Stimulated activated memory B cell treated with anti-CD40 and anti-IgM and Interleukin-4, amounts not matched to agents 10 μg/mL and 1 μg/mL and 100 μg/mL, for 72 hours (primary cell): ENCODE results near the gene CAMK2A.

Source experiments
- ATAC-seq: fragments of 150-1000 bp; cut with Tn5 transposase; 2 replicates; pipeline ENCODE4 v1.10.0; 2021
- H3K27ac Mint-ChIP-seq: one replicate; pipeline ENCODE4 v1.8.0; 2022; ENCODE audit warnings: mild to moderate bottlenecking, mixed read lengths
- H3K27me3 Mint-ChIP-seq: one replicate; pipeline ENCODE4 v1.8.0; 2022; ENCODE audit warnings: mixed read lengths
- H3K36me3 Mint-ChIP-seq: one replicate; pipeline ENCODE4 v1.8.0; 2022; ENCODE audit warnings: mixed read lengths
- H3K4me1 Mint-ChIP-seq: one replicate; pipeline ENCODE4 v1.8.0; 2022; ENCODE audit warnings: mixed read lengths
- H3K4me3 Mint-ChIP-seq: one replicate; pipeline ENCODE4 v1.8.0; 2022; ENCODE audit warnings: mild to moderate bottlenecking, moderate library complexity, mixed read lengths
- H3K9me3 Mint-ChIP-seq: one replicate; pipeline ENCODE4 v1.8.0; 2022; ENCODE audit warnings: mixed read lengths

CAMK2A gene

DNA sequence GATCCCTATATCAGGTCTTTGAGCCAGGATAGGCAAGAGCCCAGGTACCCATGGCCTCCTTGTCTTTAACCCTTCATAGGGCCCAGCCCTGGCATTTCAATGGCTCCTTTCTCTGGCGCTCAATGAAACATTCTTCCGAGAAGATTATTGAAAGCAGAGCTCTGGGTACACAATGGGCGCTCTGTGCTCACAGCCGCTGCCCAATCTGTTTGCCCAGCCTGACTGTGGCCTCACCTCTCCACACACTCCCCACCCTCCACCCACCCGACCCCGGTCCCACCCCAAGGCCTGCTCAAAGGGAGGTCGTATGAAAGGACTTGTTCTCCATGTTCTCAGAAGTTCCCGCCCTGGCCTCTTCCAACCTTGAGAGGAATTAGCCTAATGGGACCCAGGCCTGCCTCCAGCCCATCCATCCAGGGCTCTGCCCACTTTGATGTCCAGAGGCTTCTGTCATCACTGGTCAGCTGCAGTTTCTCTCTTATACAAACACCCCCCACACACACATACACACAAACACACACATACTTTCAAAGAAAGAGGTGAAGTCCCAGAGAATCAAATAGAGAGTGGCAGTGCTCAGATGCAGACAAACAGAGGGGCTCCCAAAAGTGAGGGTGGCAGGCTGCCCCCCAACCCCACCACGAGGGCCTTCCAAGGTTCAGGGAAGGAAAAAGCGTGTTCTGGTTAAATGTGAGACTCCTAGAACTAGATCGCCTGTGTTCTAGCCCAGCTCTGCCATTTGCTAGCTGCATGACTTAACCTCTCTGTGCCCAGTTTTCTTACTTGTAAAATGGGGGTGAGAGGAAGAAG is 18.2 kb upstream of the CAMK2A start:
- H3K27me3 Mint-ChIP-seq: peaks cover 33% of the 10 kb centered on the region
- no peak overlapping the region for H3K27ac Mint-ChIP-seq
- H3K9me3 Mint-ChIP-seq: no peaks in the 10 kb centered on the region
- ATAC-seq: no peak
- no peaks in the 10 kb centered on the region for H3K36me3 Mint-ChIP-seq
- H3K4me1 Mint-ChIP-seq: no peaks in the 10 kb centered on the region
- H3K4me3 Mint-ChIP-seq: no peak overlapping the region

DNA sequence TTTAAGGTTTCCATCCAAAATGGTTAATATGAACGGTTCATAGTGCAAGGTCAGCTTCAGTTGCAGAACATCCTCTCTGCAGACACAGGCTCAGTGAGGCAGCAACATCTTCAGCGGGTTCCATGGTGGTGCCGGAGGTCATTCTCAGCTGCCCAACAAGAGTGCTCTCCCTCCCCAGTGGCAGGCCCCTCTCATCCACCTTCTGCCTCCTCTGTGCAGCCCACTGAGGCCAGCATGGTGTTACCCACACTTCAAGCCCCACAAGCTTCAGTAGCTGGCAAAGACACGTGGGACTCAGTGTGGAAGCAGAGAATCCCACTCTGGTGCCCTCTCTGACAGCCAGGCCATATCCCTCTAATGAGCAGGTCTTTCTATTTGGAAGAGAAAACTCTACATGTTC is 17.2 kb upstream of the CAMK2A start:
- no peak overlapping the region for H3K27ac Mint-ChIP-seq
- H3K4me3 Mint-ChIP-seq: no peak overlapping the region
- no peaks in the 10 kb centered on the region for H3K4me1 Mint-ChIP-seq
- H3K9me3 Mint-ChIP-seq: no peaks in the 10 kb centered on the region
- H3K27me3 Mint-ChIP-seq: peaks cover 38% of the 10 kb centered on the region
- ATAC-seq: no peak
- no peaks in the 10 kb centered on the region for H3K36me3 Mint-ChIP-seq

DNA sequence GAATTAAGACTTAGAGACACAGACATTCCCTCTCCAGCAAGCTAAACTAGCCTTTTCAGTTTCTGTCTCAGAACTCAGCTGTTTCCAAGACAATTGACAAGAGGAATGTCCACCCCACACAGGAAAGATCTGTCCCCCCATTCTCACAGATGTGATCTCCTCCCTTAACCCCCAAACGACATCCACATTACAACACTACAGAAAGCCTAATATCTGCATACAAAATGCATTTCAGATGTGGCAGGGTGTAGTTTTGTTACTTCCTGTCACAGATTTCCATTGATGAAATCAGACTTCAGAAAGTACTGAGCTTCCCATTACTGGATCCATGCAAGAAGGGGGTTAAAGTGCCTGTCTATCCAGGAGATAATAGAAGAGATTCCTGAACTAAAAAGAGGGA is 16.0 kb upstream of the CAMK2A start:
- H3K4me1 Mint-ChIP-seq: no peaks in the 10 kb centered on the region

DNA sequence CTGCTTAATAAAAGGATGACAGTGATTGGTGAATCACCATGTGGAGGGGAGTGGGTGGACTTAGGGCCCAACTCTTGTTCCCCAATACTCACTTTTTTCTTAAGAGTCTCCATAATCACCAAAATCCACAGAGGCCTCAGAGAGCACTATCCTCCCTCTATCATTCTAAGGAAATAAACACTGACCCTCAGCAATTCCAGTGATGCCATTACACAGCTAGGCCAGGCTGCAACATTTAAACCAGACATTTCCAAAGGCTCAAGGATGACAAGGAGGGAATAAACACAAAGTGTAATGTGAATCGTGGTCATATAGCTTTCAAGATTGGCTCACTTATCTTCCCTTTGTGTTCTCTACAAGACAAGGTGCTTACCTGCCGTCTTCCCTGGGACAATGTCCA is 15.5 kb upstream of the CAMK2A start:
- no peak overlapping the region for H3K4me3 Mint-ChIP-seq
- H3K9me3 Mint-ChIP-seq: no peaks in the 10 kb centered on the region
- H3K36me3 Mint-ChIP-seq: no peaks in the 10 kb centered on the region
- no peak overlapping the region for H3K27ac Mint-ChIP-seq
- ATAC-seq: no peak
- no peaks in the 10 kb centered on the region for H3K4me1 Mint-ChIP-seq
- peaks cover 47% of the 10 kb centered on the region for H3K27me3 Mint-ChIP-seq

More for the DNA sequence above, 16.0 kb upstream of the CAMK2A start:
- no peaks in the 10 kb centered on the region for H3K9me3 Mint-ChIP-seq
- no peak overlapping the region for H3K4me3 Mint-ChIP-seq
- no peak overlapping the region for H3K27ac Mint-ChIP-seq
- no peak for ATAC-seq
- H3K27me3 Mint-ChIP-seq: peaks cover 42% of the 10 kb centered on the region
- H3K36me3 Mint-ChIP-seq: no peaks in the 10 kb centered on the region

DNA sequence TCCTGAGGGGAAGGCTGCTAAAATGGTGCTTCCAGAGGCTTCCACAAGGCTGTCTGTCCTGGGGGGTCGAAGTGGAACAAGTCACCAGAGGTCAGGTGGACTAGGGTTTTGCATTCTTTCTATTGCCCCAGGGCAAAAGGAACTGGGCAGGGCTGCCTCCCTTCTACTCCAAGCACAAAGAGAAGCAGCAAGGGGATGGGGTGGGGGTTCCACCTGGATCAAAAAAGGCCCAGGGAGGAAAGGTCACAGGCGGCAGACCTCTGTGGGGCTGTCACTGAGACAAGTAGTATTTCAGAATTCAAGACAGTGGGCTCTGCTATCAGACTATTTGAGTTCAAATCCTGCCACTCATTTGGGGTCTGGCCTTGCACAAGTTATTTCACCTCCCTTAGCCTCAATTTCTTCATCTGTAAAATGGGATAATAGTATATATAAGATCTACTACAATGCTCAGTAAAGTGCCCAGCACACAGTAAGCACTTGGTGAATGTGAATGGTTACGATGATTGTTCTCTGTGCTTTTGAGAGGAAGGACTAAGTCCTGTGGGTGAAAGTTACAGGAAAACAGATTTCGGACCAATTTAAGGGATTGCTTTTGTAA is 15.0 kb upstream of the CAMK2A start:
- Mint-ChIP-seq H3K4me1 (no peaks in the 10 kb centered on the region), H3K9me3 (no peaks in the 10 kb centered on the region), H3K4me3 (no peak overlapping the region), H3K36me3 (no peaks in the 10 kb centered on the region), H3K27ac (no peak overlapping the region), H3K27me3 (peaks cover 52% of the 10 kb centered on the region)
- ATAC-seq: no peak

DNA sequence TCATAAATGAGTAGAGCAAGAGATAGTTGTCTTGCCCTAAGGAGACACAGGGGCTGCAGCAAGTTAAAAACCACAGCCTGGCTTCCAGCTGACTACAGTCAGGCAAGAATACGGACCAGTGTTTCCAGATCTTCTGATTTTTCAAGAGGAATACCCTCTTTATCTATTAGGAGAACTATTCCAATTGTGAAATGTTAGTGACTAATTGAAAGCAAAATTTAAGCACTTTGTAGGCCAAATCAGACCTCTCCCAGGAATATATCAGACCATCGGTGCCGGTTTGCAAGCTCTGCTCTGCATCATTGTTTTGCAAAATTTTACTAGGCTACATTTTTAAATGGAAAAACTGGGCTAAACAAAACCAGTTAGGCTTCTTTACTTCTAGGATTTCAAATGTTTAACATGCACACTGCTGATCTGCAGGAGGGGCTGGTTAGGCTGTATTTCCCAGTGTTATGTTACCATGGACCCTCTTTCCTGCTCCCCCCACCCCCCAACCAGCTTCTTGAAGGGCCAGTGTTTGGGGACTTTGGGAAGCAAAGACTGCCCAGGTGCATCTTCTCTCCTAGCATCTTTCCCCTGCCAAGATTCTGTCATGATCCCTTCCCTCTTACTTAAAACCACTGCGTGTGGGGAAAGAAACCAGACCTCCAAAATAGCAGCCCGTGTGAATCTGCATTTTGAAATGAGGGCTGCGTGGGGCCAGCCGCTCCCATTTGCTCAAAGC is 14.2 kb upstream of the CAMK2A start:
- ATAC-seq: no peak
- no peaks in the 10 kb centered on the region for H3K36me3 Mint-ChIP-seq
- no peaks in the 10 kb centered on the region for H3K4me1 Mint-ChIP-seq
- H3K27me3 Mint-ChIP-seq: peaks cover 52% of the 10 kb centered on the region
- H3K27ac Mint-ChIP-seq: no peak overlapping the region
- H3K4me3 Mint-ChIP-seq: no peak overlapping the region
- H3K9me3 Mint-ChIP-seq: no peaks in the 10 kb centered on the region

DNA sequence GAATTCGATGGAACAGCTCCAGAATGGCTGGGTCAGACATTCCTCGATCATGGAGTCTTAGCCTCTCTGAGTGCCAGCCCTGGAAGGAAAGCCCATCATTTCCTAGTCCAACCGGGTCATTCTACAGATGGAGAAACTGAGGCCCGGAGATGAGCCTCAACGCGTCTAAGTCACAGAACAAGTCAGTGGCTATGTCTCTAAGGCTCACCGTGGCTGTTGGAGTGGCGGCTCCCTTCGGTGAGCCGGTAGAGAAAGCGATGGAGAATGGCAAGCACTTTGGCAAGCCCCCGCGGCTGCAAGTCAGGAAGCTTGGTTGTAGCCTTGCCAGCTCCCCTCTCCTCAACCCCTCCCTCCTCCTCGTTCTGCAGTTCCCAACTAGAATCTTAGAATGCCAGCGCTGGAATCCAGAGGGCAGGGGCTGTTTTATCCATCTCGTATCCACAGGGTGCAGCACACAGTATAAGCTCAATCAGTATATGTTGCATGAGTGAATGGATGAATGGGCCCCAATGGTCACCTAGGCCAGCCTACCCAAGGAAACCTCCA is 13.6 kb upstream of the CAMK2A start:
- no peak overlapping the region for H3K27ac Mint-ChIP-seq
- H3K9me3 Mint-ChIP-seq: no peaks in the 10 kb centered on the region
- no peaks in the 10 kb centered on the region for H3K4me1 Mint-ChIP-seq
- no peaks in the 10 kb centered on the region for H3K36me3 Mint-ChIP-seq
- no peak for ATAC-seq
- H3K4me3 Mint-ChIP-seq: no peak overlapping the region
- H3K27me3 Mint-ChIP-seq: peaks cover 52% of the 10 kb centered on the region

DNA sequence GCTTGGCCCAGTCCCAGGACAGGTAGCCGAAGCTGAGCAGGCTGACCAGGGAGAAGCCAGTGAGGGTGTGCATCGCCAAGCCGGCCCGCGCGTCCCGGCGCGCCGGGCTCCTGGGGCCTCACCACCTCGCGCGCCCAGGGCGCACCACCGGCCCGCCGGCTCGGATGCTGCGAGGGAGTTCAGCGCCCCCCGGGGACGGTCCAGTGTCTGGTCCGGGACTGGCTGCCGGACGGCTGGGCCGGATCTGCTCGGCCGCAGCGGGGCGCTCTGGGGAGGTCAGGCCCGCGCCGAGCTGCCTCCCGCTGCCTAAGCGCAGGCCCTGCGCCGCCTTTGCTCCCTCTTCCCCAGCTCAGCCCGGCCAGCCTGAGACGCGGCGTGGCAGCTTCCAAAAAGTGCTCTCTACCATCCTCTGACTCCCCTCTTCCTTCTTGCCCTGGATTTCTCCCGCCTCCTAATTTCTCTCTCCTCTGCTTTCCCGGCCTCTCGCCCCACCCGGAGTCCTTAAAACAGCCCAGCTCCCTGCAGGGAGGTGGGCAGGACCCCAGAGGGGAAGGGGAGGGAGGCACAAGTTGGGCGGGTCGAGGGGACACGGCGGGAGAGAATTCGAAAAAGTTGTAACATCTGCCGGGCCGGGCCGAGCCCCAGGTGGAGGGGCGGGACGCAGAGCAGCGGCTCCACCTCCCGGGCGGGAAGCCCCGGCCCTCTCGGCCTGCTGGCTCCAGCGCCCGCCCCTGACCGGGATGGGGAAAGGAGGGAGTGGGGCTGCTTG is 12.9 kb upstream of the CAMK2A start, which contains the start of gene ARSI:
Gene ARSI, minus strand, starts transcription at position 605 of the 769 bp plus-strand sequence. Its CDS starts 532 bp downstream, at position 73.
- no peak for ATAC-seq

DNA sequence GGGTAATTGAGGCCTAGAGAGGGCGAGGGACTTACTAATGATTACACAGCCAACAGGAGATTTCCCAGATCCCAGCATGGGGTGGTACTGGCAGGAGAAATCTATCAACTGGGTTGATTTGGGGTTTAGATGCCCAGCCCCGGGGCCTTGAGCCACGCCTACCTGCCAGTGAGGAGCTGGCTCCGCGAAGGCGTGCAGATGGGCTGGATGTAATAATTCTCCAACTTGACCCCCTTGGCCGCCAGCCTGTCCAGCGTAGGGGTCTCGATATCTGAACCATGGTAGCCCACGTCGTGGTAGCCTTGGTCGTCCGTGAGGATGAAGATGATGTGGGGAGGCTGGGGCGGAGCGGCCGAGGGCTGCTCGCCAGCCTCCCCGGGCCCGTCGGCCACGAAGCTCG is 12.3 kb upstream of the CAMK2A start:
- ATAC-seq: no peak

More for the DNA sequence above, 12.9 kb upstream of the CAMK2A start, which contains the start of gene ARSI:
- Mint-ChIP-seq H3K4me1 (no peaks in the 10 kb centered on the region), H3K9me3 (no peaks in the 10 kb centered on the region), H3K27me3 (peaks cover 53% of the 10 kb centered on the region), H3K27ac (no peak within 1 kb of the TSS), H3K4me3 (no peak within 1 kb of the TSS), H3K36me3 (no peaks in the 10 kb centered on the region)

DNA sequence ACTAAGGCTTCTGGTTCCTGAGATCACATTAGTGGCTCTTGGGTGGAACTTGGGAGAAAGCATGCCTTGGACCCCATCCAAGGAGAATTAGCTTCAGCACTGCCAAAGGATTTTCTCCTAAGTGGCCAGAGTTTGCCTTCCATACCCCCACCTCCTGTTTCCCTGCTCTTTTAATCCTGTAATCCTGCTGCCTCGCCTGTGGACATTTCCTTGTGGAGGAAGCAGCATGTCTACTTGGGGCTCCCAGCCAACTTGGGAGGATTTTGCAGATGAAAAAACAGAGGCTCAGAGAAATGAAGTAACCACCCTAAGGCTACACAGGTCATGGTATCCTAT is 11.6 kb upstream of the CAMK2A start:
- Mint-ChIP-seq H3K27me3 (peaks cover 53% of the 10 kb centered on the region), H3K9me3 (no peaks in the 10 kb centered on the region), H3K36me3 (no peaks in the 10 kb centered on the region), H3K4me1 (no peaks in the 10 kb centered on the region), H3K4me3 (no peak overlapping the region), H3K27ac (no peak overlapping the region)
- ATAC-seq: no peak

More for the DNA sequence above, 12.3 kb upstream of the CAMK2A start:
- Mint-ChIP-seq H3K4me3 (no peak overlapping the region), H3K27me3 (peaks cover 53% of the 10 kb centered on the region), H3K9me3 (no peaks in the 10 kb centered on the region), H3K36me3 (no peaks in the 10 kb centered on the region), H3K27ac (no peak overlapping the region), H3K4me1 (no peaks in the 10 kb centered on the region)

DNA sequence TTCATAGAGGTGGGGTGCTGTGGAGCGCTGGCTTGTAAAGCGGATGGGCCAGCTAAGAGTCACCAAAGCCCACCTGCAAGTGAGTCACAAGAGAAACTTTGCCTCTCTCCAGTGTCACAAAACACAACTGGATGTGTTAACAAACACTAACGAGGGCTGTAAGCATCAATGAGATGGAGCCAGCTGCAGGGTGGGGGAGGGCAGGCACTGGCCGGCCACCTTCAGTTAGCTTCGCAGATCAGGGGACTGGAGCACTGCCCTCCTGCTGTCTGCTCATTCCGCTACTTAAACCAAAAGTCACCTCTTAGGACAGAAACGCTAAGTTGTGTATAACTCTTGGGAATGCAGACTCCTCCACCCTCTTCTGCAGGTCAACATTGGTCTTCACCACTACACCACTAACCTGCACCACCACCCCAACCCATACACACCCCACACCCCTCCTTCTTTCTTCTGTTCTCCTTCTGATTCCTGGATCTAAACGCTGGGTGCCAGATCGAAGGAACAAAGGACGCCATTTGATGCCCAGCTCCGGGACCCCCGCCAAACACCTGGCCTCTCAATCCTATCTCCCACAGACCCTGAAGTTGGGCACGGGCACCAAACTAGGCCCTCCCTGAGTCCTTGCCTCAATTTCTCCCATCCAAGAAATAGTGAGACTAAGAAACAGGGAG is 11.1 kb upstream of the CAMK2A start:
- Mint-ChIP-seq H3K4me3 (no peak overlapping the region), H3K9me3 (no peaks in the 10 kb centered on the region), H3K27me3 (peaks cover 53% of the 10 kb centered on the region), H3K36me3 (no peaks in the 10 kb centered on the region), H3K27ac (no peak overlapping the region), H3K4me1 (no peaks in the 10 kb centered on the region)
- ATAC-seq: no peak

DNA sequence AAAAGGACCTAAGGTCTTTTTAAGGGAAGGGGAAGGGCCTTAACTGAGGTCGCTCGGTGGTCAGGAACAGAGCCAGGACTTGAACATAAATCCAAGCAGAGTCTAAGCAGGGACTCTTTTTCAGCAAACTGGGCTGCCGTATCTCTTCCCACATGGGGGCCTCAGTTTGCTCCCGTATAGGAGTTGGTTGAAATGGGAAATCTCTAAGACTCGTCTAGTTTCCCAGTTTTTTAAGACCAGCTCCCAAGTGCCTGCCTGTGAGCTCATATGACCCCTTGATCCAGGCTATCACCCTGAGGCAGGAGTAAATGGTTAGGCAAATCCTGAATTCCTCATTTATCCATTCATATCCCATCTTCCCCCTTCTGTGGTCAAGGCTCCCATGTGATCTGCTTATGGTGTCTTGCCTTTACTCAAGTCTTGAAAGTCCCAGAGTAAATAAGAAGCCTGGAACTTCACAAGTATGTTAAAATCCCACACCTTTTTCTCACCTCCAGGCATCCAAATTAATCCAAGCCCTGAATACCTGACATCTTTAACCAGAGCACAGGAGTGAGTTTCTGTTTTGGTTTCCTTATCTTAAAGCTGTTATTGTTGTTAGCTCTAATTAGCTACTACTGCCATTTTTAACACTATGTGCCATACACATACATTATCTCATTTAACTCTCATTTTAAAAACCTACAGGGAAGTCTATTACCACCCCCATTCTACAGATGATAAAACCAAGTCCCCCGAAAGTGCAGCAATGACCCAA is 10.2 kb upstream of the CAMK2A start:
- ATAC-seq: no peak
- Mint-ChIP-seq H3K27ac (no peak overlapping the region), H3K4me3 (no peak overlapping the region), H3K27me3 (peaks cover 53% of the 10 kb centered on the region), H3K9me3 (no peaks in the 10 kb centered on the region), H3K4me1 (no peaks in the 10 kb centered on the region), H3K36me3 (no peaks in the 10 kb centered on the region)

DNA sequence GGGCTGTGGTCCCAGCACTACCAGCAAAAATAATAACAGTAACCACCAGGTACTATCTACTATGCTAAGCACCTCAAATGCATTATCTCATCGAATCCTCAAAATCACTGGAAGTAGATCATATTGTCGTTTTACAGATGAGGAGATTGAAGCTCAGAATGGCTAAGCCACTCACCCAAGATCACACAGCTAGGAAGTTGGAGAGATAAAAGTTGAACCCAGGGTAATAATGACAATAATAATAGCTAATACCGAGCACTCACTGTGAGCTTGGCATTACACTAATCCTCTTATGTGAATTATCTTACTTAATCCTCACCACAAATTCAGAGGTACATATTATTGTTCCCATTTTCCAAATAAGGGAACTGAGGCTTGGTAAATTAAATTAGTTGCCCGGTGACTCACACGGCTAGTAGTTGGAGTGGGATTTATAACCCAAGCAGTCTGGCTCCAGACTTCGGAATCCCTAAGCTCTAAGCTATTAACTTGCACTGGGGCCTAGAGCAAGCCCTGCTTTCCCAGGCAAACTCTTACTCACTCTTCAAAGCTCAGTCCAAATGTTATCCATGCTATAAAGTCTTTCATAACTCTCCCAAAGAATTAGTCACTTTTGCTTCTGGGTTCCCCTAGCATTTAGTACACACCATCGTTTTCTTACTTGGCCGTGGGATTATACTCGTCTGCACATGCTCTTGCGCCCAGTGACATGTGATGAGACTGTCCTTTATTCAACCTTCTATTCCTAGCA is 9.3 kb upstream of the CAMK2A start:
- Mint-ChIP-seq H3K9me3 (no peaks in the 10 kb centered on the region), H3K27ac (no peak overlapping the region), H3K36me3 (no peaks in the 10 kb centered on the region), H3K27me3 (peaks cover 45% of the 10 kb centered on the region), H3K4me1 (no peaks in the 10 kb centered on the region), H3K4me3 (no peak overlapping the region)
- ATAC-seq: no peak
